ENCODE measurements around the gene DCHS1. TPM values are rescaled to one million over a fixed set of nuclear protein-coding genes. Genes with fewer than 3 reads are reported as not detected.

DCHS1 gene
- total RNA-seq, 2 experiments from 2014 or later, result 0.80 to 0.90 TPM

DNA sequence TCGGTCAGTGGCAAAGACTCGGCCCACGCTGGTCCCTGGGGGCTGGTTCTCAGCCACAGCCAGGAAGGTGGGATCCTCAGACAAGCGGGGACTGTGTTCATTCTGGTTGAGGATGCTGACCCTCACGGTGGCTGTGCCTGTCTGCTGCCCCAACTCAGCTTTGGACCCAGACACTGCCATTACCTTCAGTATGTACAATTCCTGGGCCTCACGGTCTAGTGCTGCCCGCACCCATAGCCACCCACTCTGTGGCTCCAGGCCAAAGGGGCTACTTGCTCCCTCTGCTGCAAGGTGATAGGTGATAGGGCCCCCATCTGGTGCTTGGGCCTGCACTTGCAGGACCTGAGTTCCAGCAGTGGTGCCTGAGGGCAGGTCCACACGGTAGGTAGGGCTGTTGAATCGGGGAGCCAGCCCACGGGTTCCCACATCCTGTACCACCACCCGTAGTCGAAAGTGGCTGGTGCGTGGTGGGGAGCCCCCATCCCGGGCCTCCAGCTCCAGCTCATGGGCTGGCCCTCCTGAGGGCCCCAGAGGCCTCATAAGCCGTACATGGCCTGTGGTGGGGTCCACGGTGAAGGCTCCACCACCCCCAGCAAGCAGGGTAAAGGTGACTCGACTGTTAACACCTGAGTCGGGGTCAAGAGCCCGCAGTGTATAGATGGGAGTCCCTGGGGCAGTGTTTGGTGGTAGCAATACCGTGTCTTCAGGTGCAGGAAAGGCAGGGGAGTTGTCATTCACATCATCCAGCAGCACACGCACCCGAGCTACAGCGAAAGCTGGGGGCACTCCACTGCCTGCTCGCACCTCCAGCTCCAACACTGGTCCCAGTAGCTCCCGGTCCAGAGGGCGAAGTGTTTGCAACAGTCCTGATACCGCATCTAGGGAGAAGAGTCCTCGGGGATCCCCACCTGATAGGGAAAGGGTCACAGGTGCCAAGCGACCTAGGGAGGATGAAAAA, 23.2 kb downstream of the DCHS1 start:
- Mint-ChIP-seq H3K9me3 (no peaks in the 10 kb centered on the region), H3K4me3 (no peak overlapping the region), H3K36me3 (peaks cover 1% of the 10 kb centered on the region), H3K27ac (no peak overlapping the region), H3K4me1 (ENCODE audit: low read depth) (peaks cover 10% of the 10 kb centered on the region), H3K27me3 (no peaks in the 10 kb centered on the region)
- CTCF ChIA-PET, result interaction anchor here (0.5 kb wide), 1 partner anchor 35 kb away, joined by 3 read pairs; no protein-coding TSS in a partner anchor
- DNase-seq, result peak; percentile 28
- POLR2A ChIA-PET, result interaction anchor here (1.0 kb wide), 1 partner anchor 11 kb away, joined by 3 read pairs; no protein-coding TSS in a partner anchor
- intact Hi-C loops (cut with micrococcal nuclease), result no loop called here

DNA sequence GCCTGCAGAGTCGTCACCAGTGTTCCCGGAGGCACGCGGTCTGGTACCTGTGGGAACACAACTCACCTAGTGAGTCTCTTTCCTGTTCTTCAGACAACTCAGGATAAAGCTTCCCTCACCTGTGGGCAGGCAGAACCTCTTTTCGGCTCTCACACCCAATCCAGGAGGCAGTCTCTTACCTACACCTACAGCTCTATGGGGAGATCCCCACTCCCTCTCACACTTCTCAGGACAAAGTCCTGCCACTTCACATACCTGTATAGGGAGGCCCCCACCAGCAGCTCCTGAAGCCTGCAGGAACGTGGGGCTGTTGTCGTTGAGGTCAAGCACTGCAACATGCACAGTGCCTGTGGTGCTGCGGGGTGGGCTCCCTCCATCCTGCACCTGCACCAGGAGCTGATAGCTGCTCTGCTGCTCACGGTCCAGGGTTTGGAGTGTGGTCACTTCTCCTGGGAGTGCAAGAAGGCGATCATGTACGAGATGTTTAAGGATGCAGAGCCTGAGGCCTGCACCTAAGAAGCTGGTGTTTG, 24.2 kb downstream of the DCHS1 start:
- Mint-ChIP-seq H3K27me3 (no peaks in the 10 kb centered on the region), H3K9me3 (no peaks in the 10 kb centered on the region), H3K27ac (no peak overlapping the region), H3K4me1 (ENCODE audit: low read depth) (peaks cover 19% of the 10 kb centered on the region), H3K36me3 (peaks cover 1% of the 10 kb centered on the region), H3K4me3 (no peak overlapping the region)
- ChIA-PET CTCF (interaction anchor here (0.8 kb wide), 1 partner anchor 74 kb away, joined by 3 read pairs; no protein-coding TSS in a partner anchor), POLR2A (interaction anchor here (1.0 kb wide), 1 partner anchor 10 kb away, joined by 3 read pairs; no protein-coding TSS in a partner anchor)
- intact Hi-C loops (cut with micrococcal nuclease), result no loop called here
- DNase-seq, result no peak

DNA sequence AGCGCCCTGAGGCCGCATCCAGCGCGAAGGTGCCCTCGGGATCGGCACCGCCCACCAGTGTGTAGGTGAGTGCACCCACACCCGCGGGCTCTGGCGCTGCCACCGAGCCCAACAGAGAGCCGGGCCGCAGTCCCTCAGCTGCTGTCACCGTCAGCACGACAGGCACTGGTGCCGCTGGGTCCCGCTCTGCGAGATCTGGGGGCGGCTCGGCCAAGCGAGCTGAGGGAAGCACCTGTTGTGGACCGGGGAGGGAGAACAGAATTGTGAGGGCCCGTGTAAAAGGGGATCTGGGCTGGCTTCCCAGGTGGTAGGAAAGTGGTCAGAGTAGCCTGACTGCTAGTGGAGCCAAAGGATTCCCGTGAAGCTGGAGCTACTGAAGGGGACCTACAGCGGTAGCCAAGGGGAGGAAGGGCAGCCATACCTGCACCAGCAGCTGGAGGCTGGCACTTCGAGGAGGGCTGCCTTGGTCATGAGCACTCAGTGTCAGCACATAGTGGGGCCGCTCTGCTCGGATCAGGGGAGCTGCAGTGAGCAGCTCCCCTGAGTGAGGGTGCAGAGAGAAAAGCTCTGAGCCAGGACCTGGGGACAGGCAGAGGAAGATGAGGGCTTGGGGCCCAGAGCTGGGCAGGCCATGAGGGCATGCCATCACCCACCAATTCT, 24.8 kb downstream of the DCHS1 start:
- Mint-ChIP-seq H3K4me3 (no peak overlapping the region), H3K27me3 (no peaks in the 10 kb centered on the region), H3K36me3 (peaks cover 1% of the 10 kb centered on the region), H3K27ac (no peak overlapping the region), H3K9me3 (no peaks in the 10 kb centered on the region), H3K4me1 (ENCODE audit: low read depth) (peaks cover 20% of the 10 kb centered on the region)
- intact Hi-C loops (cut with micrococcal nuclease), result no loop called here
- ChIA-PET CTCF (interaction anchor here (0.8 kb wide), 1 partner anchor 74 kb away, joined by 3 read pairs; no protein-coding TSS in a partner anchor), POLR2A (interaction anchor here (1.0 kb wide), 1 partner anchor 10 kb away, joined by 3 read pairs; no protein-coding TSS in a partner anchor)
- DNase-seq, result no peak

DNA sequence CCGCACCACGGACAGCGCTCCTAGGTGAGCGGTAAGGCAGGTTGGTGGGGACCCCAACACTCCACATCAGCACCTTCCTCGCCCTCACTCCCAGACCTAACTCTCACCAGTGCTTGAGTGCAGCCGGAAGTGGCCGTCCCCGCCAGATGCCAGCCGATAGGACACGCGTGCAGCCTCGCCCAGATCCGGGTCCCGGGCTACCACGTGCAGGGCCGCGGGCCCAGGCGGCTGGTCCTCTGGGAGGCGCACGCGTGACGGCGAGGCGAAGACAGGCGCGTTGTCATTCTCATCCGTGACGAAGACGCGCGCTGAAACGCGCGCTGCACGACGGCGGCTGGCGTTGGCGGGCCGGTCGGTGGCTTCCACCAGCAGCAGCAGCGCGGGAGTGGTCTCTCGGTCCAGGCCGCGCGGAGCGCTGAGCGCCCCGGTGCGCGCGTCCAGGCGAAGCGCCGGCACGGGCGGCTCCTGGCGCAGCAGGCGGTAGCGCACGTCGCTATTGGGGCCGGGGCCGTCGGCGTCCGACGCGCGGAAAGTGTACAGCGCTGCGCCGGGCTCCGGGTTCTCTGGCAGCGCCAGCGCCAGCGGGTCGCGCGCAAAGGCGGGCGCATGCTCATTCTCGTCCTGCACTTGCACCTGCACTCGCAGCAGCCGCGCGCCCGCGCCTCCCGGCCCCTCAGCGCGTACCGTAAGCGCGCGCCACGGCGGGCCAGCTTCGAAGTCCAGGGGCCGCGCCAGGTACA, 25.5 kb downstream of the DCHS1 start:
- peaks cover 1% of the 10 kb centered on the region for H3K36me3 Mint-ChIP-seq
- no peaks in the 10 kb centered on the region for H3K27me3 Mint-ChIP-seq
- H3K27ac Mint-ChIP-seq, result no peak overlapping the region
- no peaks in the 10 kb centered on the region for H3K9me3 Mint-ChIP-seq
- ChIA-PET POLR2A (no interaction called here), CTCF (interaction anchor here (1.0 kb wide), 1 partner anchor 11 kb away, joined by 4 read pairs; the partner anchor contains the start of gene TPP1)
- H3K4me3 Mint-ChIP-seq, result no peak overlapping the region
- peaks cover 20% of the 10 kb centered on the region for H3K4me1 Mint-ChIP-seq (ENCODE audit: low read depth)
- DNase-seq, result no peak
- intact Hi-C loops (cut with micrococcal nuclease), result no loop called here

DNA sequence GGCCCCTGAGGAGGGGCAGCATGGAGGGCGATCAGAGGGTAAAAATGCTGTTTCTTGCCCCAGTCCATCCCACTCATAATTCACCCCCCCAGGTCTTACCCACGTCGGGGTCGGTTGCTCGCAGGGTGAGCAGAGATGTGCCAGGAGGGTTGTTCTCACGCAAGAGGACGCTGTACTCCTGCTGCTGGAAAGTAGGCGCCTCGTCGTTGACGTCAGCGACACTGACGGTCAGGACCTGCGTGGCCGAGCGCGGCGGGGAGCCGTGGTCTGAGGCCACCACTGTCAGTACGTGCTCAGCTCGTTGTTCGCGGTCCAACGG, 26.1 kb downstream of the DCHS1 start:
- H3K4me1 Mint-ChIP-seq (ENCODE audit: low read depth), result peaks cover 20% of the 10 kb centered on the region
- intact Hi-C loops (cut with micrococcal nuclease), result no loop called here
- no peaks in the 10 kb centered on the region for H3K9me3 Mint-ChIP-seq
- ChIA-PET POLR2A (no interaction called here), CTCF (interaction anchor here (0.8 to 1.0 kb wide), 2 partner anchors 11 to 18 kb away, joined by 3 to 4 read pairs; partner anchors contain the start of genes TAF10 and TPP1)
- H3K27me3 Mint-ChIP-seq, result no peaks in the 10 kb centered on the region
- no peak for DNase-seq
- no peak overlapping the region for H3K4me3 Mint-ChIP-seq
- H3K27ac Mint-ChIP-seq, result no peak overlapping the region
- peaks cover 1% of the 10 kb centered on the region for H3K36me3 Mint-ChIP-seq

DNA sequence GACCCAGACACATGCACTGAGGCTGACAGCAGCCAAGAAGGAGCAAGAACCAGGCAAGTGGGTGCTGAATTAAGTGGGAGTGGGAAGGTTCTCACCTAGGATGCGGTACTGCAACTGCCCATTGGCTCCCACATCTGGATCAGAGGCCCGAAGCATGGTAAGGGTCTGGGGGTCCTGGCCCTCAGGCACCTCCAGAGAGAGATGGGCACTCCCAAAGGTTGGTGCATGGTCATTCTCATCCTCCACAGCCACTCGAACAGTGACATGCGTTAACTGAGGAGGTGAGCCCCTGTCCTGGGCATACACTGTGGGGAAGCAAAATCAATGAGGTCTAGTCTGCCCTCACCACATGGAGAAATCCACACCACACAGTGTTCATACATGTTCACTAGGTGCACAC, 27.1 kb downstream of the DCHS1 start:
- H3K36me3 Mint-ChIP-seq, result peaks cover 1% of the 10 kb centered on the region
- DNase-seq, result no peak
- H3K9me3 Mint-ChIP-seq, result no peaks in the 10 kb centered on the region
- no peaks in the 10 kb centered on the region for H3K27me3 Mint-ChIP-seq
- ChIA-PET POLR2A (no interaction called here), CTCF (interaction anchor here (1.5 kb wide), 1 partner anchor 10 kb away, joined by 5 read pairs; no protein-coding TSS in a partner anchor)
- no peak overlapping the region for H3K27ac Mint-ChIP-seq
- intact Hi-C loops (cut with micrococcal nuclease), result no loop called here
- H3K4me3 Mint-ChIP-seq, result no peak overlapping the region
- peaks cover 20% of the 10 kb centered on the region for H3K4me1 Mint-ChIP-seq (ENCODE audit: low read depth)

DNA sequence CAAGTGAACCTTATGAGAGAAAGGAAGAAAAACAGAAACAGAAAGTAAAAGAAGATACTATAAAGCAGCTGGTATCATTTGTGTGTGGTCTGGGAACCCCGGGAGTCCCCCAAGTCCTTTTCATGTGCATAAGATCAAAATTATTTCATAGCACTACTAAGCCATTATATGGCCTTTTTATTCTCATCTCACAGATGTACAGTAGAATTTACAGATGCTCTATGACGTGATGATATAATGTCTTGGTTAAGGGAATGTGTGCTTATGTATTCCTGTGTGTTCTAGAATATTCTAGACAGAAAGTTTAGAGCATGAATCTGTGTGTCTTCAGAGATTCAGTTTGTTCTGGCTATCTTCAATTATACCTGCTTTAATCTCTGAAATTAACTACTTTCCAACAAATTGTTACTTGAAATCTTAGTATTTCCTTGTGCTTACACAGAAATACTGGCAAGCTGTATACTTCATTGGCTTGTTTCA, 27.8 kb downstream of the DCHS1 start:
- CTCF ChIA-PET, result interaction anchor here (0.7 to 1.5 kb wide), 4 partner anchors 10 to 74 kb away, joined by 3 to 5 read pairs (median 4); partner anchors contain the start of gene MRPL17
- intact Hi-C loops (cut with micrococcal nuclease), result no loop called here
- POLR2A ChIA-PET, result interaction anchor here (1.0 to 1.4 kb wide), 2 partner anchors 9 to 56 kb away, joined by 3 to 6 read pairs; partner anchors contain the start of genes MRPL17 and TPP1
- Mint-ChIP-seq H3K36me3 (peaks cover 1% of the 10 kb centered on the region), H3K27me3 (no peaks in the 10 kb centered on the region), H3K4me1 (ENCODE audit: low read depth) (peaks cover 20% of the 10 kb centered on the region), H3K27ac (no peak overlapping the region), H3K4me3 (peak overlapping the region; percentile 2), H3K9me3 (no peaks in the 10 kb centered on the region)
- DNase-seq, result peak; percentile 34

DNA sequence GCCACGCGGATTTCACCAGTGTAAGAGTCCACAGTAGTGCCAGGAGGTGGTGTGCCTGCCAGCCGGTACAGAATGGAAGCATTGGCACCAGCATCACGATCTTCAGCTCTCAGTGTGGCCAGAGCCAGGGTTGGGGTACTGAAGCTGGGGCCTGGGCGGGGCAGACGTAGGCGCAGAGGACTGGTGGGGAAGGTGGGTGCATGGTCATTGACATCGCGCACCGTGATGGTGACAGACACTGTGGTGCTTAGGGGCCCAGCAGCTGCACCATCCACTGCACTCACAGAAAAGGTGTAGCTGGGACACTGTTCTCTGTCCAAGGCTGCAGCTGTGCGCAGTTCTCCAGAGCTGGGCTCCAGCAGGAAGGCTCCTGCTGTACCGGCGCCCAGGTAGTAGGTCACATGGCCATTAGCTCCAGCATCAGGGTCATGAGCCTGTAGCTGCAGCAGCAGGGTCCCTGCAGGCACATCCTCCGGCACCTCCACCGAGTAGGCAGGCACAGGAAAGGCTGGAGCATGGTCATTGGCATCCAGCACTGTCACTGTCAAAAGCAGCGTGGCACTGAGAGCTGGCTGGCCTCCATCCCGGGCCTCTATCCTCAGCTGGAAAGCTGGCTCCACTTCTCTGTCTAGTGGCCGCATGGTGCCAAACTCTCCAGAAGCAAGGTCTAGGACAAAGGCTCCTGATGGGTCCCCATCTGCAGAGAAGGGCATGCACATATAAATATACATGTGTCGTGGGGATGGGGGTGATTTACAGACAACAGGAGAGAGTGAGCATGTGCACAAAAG, 28.4 kb downstream of the DCHS1 start:
- intact Hi-C loops (cut with micrococcal nuclease), result no loop called here
- ChIA-PET POLR2A (interaction anchor here (1.0 to 1.4 kb wide), 2 partner anchors 8 to 56 kb away, joined by 3 to 6 read pairs; partner anchors contain the start of genes MRPL17 and TPP1), CTCF (interaction anchor here (0.7 to 1.5 kb wide), 4 partner anchors 9 to 75 kb away, joined by 3 to 5 read pairs (median 4); partner anchors contain the start of gene MRPL17)
- Mint-ChIP-seq H3K9me3 (no peaks in the 10 kb centered on the region), H3K27me3 (no peaks in the 10 kb centered on the region), H3K4me3 (peak overlapping the region; percentile 2), H3K36me3 (peaks cover 1% of the 10 kb centered on the region), H3K27ac (no peak overlapping the region), H3K4me1 (ENCODE audit: low read depth) (peaks cover 20% of the 10 kb centered on the region)
- no peak for DNase-seq

DNA sequence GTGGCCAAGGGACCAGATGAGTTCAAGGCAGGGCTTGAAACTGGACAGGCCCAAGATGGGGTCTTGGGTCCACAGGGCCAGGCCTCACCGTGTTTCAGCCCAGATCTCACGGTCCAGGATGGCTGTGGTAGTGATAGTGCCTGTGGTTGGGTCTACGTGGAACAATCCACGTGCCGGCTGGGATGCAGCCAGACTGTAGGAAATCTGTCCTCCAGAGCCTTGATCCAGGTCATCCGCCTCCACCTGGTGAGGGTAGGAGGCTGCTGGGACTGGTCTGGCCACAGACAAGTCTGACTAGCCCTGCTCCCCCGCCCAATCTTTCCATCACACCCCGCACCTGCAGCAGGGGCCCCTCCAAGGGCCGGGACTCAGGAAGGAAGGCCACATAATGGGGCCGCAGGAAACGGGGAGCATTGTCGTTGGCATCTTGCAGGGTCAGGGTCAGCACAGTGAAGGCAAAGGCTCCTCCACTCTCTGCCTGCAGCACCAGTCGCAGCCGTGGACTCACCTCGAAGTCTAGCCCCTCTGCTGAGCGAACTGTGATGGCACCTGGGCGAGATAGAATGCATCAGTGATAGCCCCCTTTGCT, 29.7 kb downstream of the DCHS1 start:
- Mint-ChIP-seq H3K27me3 (no peaks in the 10 kb centered on the region), H3K4me1 (ENCODE audit: low read depth) (peaks cover 20% of the 10 kb centered on the region), H3K9me3 (no peaks in the 10 kb centered on the region), H3K36me3 (no peaks in the 10 kb centered on the region), H3K4me3 (no peak overlapping the region), H3K27ac (no peak overlapping the region)
- POLR2A ChIA-PET, result no interaction called here
- CTCF ChIA-PET, result interaction anchor here (1.3 kb wide), 1 partner anchor 129 kb away, joined by 3 read pairs; no protein-coding TSS in a partner anchor
- intact Hi-C loops (cut with micrococcal nuclease), result no loop called here
- no peak for DNase-seq

DNA sequence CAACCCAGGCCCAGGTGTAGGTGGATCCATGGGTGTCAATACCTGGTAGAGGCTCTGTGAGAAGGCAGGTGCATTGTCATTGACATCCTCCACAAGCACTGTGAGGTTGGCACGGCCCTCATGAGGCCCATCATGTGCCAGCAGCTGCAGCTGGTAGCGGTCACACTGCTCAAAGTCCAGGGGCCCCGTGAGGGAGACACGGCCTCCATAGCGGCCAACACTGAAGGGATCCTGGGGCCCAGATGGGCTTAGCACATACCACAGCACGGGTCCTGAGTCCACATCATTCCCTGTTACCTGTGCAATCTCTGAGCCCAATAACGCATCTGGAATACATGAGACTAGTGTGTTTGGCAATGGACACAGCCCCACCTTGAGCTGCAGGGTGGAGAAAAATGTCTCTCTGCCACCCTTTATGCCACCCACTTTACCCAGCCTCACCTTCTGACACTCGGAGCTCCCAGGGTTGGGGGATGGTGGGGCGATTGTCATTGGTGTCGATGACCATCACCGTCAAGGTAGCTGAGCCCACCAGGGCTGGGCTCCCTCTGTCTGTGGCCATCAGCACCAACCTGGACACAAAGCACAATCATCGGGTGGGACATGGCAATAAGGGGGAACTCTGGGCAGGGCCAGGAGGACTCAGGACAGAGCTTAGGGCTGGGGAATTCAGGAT, 30.3 kb downstream of the DCHS1 start:
- H3K27me3 Mint-ChIP-seq, result no peaks in the 10 kb centered on the region
- H3K27ac Mint-ChIP-seq, result no peak overlapping the region
- no peak overlapping the region for H3K4me3 Mint-ChIP-seq
- POLR2A ChIA-PET, result no interaction called here
- CTCF ChIA-PET, result interaction anchor here (0.7 to 1.3 kb wide), 2 partner anchors 42 to 129 kb away, joined by 3 read pairs; no protein-coding TSS in a partner anchor
- no peak for DNase-seq
- no peaks in the 10 kb centered on the region for H3K36me3 Mint-ChIP-seq
- H3K9me3 Mint-ChIP-seq, result no peaks in the 10 kb centered on the region
- intact Hi-C loops (cut with micrococcal nuclease), result no loop called here
- peaks cover 20% of the 10 kb centered on the region for H3K4me1 Mint-ChIP-seq (ENCODE audit: low read depth)
